GM21529 (cell line): ENCODE measurements around the gene BLTP3A.

Experiments
- ATAC-seq: cut with Tn5 transposase; IDR thresholded peaks from one replicate; pipeline ENCODE4 v1.9.1; 2021; ENCODE audit not compliant: unreplicated experiment

BLTP3A gene

GRCh38 chr6:34832942-34833341 lies 41.1 kb downstream of the BLTP3A start:
- no peak for ATAC-seq

DNA sequence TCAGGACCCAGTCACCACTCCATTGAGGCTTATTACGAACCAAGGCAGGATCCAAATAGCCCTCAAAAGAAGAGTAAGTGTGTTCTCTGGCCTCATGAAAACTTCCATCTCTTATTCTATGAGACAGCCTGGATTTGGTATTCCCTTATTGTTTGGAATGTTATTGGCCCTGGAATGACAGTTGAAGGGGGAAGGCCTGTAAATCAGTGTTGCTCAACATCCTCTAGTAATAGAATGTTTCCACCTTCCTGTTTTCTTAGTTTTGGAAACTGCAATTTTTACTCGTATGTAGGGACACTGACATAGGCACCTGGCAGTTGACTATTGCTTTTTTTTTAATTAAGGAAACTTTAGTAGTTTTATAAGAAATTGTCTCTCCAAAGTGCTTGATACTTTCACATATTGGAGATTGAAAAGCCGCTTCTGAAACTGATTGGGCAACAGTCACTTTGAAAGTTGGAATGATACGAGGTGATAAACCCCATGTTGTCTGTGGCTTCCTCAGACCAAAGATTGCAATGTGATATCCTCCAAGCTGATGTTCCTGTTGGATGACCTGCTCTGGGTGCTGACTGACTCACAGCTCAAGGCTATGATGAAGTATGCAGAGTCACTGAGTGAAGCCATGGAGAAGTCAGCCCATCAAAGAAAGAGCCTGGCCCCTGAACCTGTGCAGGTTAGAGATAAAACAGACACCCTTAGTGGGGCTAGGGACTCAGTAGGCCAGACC lies 43.1 kb downstream of the BLTP3A start:
- no peak for ATAC-seq

DNA sequence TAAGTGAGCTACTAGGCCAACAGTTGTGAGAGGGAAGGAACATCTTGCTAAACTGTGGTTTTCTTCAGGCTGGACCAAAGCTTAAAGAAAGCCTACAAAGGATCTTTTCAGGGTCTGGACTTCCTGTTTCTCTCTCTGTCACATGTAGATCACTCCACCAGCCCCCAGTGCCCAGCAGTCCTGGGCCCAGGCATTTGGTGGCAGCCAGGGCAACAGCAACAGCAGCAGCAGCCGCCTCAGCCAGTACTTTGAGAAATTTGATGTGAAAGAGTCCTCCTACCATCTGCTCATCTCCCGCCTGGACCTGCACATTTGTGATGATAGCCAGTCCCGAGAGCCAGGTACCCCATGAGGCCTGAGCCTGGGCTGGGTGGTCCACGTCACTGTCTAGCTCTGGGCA lies 44.1 kb downstream of the BLTP3A start:
- ATAC-seq, result no peak

GRCh38 chr6:34836451-34836850 lies 44.6 kb downstream of the BLTP3A start:
- no peak for ATAC-seq

GRCh38 chr6:34837528-34837927 lies 45.6 kb downstream of the BLTP3A start:
- no peak for ATAC-seq

GRCh38 chr6:34839666-34840352 lies 47.9 kb downstream of the BLTP3A start:
- ATAC-seq, result no peak
